Measurements from ENCODE around the gene HIRIP3.
A peak's percentile ranks its signal among the peaks of the same experiment; 100 is the strongest.

Gene HIRIP3

DNA sequence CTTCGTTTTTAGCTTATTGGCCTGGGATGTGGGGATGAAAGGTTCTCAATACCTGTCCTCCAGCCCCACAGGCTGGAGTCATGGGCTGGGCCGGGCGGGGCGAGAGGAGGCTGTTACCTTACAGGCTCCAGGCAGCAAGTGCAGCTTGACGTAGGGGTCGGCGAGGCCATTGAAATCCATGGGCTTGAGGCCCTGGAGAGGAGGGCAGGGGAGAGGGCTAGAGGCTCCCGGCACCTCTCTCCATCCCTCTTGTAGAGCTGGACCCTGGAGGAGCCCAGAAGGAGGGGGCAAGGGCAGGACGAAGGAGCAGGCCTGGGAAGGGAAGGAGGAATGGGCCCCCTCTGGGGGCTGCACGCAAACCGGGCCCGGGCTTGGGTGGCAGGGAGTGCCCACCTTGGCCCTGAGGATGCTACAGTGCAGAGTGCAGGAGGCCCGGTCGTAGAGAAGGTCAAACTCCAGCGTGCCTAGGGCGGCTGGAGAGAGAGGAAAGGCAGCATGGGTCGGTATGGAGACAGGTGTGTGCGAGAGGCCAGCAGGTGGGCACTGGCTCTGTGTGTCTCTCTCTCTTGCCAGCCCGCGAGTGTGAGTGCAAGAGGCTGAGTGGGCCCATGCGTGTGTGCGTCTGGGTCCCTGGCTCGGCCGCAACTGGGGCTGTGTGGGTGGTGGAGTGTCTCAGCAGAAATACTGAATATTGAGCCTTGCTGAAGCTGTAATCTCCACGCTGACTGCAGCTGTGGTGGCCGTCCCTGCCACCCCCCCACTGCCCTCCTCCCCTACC, 13.9 kb upstream of the HIRIP3 start:
- TF ChIP-seq POLR2A (IDR thresholded peaks at IDR 0.05; ENCODE audit: low read depth, low read length): no peak
- TF ChIP-seq PAX5 (IDR thresholded peaks at IDR 0.05; ENCODE audit: insufficient read depth, low read length, severe bottlenecking): no peak
- no peak for TF ChIP-seq POLR2AphosphoS5 (IDR thresholded peaks at IDR 0.05; ENCODE audit: low read depth, low read length)
- no peak for TF ChIP-seq SPI1 (IDR thresholded peaks at IDR 0.05; ENCODE audit: low read depth, low read length)
- no peak for TF ChIP-seq POU2F2 (IDR thresholded peaks at IDR 0.05; ENCODE audit: low read depth, low read length)
- TF ChIP-seq TAF1 (IDR thresholded peaks at IDR 0.05; ENCODE audit: low read depth, low read length): no peak
- FAIRE-seq: no peak

DNA sequence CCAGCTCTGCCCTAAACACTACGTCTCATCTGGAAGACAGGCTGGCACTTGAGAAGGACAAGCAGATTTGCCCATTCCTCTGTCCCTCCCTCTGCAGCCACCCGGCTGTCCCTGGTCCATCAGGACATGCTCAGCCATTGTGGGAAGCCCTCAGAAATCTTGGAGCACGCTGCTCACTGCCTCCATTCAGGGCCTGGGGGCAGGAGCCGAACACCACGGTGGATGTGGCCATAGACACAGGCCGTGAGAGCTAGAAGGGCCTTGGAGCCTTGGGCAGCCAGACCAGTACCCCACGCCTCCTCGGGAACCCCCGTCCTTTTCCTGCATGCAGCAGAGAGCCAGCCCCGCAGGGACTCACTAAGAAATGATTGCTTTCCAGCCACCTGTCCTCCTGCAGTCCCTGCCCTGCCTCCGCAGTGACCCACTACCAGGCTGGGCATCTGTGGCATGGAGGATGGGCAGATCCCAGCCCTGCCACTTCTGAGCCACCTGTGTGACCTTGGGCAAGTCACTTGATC, 12.0 kb upstream of the HIRIP3 start:
- FAIRE-seq: no peak
- TF ChIP-seq SPI1 (IDR thresholded peaks at IDR 0.05; ENCODE audit: low read depth, low read length) (no peak), TAF1 (IDR thresholded peaks at IDR 0.05; ENCODE audit: low read depth, low read length) (no peak), POLR2AphosphoS5 (IDR thresholded peaks at IDR 0.05; ENCODE audit: low read depth, low read length) (no peak), POLR2A (IDR thresholded peaks at IDR 0.05; ENCODE audit: low read depth, low read length) (no peak), POU2F2 (IDR thresholded peaks at IDR 0.05; ENCODE audit: low read depth, low read length) (no peak), PAX5 (IDR thresholded peaks at IDR 0.05; ENCODE audit: insufficient read depth, low read length, severe bottlenecking) (no peak)
- no peak for DNase-seq (ENCODE audit: insufficient read length, low spot score)

More for the DNA sequence above, 13.9 kb upstream of the HIRIP3 start:
- peak; percentile 39 for DNase-seq (ENCODE audit: insufficient read length, low spot score)

- FAIRE-seq (no peak), DNase-seq (ENCODE audit: insufficient read length, low spot score) (no peak)
- TF ChIP-seq SPI1 (IDR thresholded peaks at IDR 0.05; ENCODE audit: low read depth, low read length) (no peak), TAF1 (IDR thresholded peaks at IDR 0.05; ENCODE audit: low read depth, low read length) (no peak), PAX5 (IDR thresholded peaks at IDR 0.05; ENCODE audit: insufficient read depth, low read length, severe bottlenecking) (no peak), POLR2AphosphoS5 (IDR thresholded peaks at IDR 0.05; ENCODE audit: low read depth, low read length) (0 out of 2 replicates have a peak, but pooled peaks have one; percentile 7), POU2F2 (IDR thresholded peaks at IDR 0.05; ENCODE audit: low read depth, low read length) (no peak), POLR2A (IDR thresholded peaks at IDR 0.05; ENCODE audit: low read depth, low read length) (no peak)
Observed at GRCh38 chr16:30006659-30007377, 11.4 kb upstream of the HIRIP3 start.

DNA sequence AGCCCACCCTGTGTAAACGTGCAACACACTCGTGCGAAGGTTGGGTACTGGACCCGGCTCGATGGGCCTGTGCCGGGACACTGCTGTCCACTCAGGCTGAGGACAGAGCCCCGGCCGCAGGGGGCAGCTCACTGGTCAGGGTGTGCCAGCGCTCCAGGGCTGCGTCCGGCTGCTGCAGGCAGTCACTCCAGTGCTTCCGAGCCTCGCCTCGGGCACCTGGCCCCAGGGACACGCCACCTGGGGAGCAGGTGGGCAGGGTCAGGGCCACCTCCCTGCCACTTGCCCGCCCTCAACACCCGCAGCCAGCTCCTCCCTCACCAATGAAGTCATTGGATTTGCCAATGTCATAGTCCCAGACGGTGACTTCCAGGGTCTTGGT, 10.7 kb upstream of the HIRIP3 start:
- FAIRE-seq (no peak), DNase-seq (ENCODE audit: insufficient read length, low spot score) (no peak)
- TF ChIP-seq PAX5 (IDR thresholded peaks at IDR 0.05; ENCODE audit: insufficient read depth, low read length, severe bottlenecking) (no peak), POLR2AphosphoS5 (IDR thresholded peaks at IDR 0.05; ENCODE audit: low read depth, low read length) (no peak), TAF1 (IDR thresholded peaks at IDR 0.05; ENCODE audit: low read depth, low read length) (no peak), SPI1 (IDR thresholded peaks at IDR 0.05; ENCODE audit: low read depth, low read length) (no peak), POU2F2 (IDR thresholded peaks at IDR 0.05; ENCODE audit: low read depth, low read length) (no peak), POLR2A (IDR thresholded peaks at IDR 0.05; ENCODE audit: low read depth, low read length) (no peak)

DNA sequence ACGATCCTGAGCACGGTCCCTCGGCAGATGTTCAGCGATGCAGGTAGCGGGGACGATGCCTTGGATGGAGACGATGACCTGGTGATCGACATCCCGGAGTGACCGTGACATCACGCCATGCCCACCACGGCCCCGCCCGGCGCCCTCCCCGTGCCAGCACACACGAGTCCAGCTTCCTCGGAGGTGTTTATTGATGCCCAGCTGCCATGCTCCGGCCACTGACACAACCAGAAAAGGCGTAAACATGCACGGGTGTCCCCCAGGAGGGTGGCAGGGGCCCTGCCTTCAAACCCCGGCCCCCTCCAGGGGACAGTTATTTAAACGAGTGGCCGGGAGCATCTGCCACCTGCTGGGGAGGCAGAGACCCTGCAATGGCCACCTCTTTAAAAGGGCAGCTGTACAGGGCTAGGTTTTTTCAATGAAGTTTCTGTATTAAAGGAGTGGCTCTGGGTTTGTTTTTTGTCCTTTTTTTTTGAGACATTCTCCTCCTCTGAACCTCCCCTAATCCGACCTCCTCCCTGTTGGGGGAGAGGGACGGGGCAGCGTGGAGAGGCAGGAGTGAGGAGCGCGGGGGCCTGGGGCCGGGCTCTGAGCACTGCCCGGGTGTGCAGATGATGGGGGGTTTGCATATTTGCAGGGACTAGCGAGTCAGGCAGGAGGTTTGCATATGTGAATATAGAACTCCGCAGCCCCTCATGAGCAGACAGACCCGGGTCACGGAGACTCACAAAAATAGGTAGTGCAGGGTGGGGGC, 10.1 kb upstream of the HIRIP3 start:
- peak; percentile 87 for DNase-seq (ENCODE audit: insufficient read length, low spot score)
- TF ChIP-seq POU2F2 (IDR thresholded peaks at IDR 0.05; ENCODE audit: low read depth, low read length): no peak
- no peak for TF ChIP-seq SPI1 (IDR thresholded peaks at IDR 0.05; ENCODE audit: low read depth, low read length)
- no peak for TF ChIP-seq TAF1 (IDR thresholded peaks at IDR 0.05; ENCODE audit: low read depth, low read length)
- FAIRE-seq: no peak

- peak; percentile 51 for DNase-seq (ENCODE audit: insufficient read length, low spot score)
- TF ChIP-seq TAF1 (IDR thresholded peaks at IDR 0.05; ENCODE audit: low read depth, low read length) (no peak), SPI1 (IDR thresholded peaks at IDR 0.05; ENCODE audit: low read depth, low read length) (no peak), POLR2AphosphoS5 (IDR thresholded peaks at IDR 0.05; ENCODE audit: low read depth, low read length) (no peak), POU2F2 (IDR thresholded peaks at IDR 0.05; ENCODE audit: low read depth, low read length) (no peak), PAX5 (IDR thresholded peaks at IDR 0.05; ENCODE audit: insufficient read depth, low read length, severe bottlenecking) (no peak), POLR2A (IDR thresholded peaks at IDR 0.05; ENCODE audit: low read depth, low read length) (0 out of 2 replicates have a peak, but pooled peaks have one; percentile 17)
- no peak for FAIRE-seq
Observed at GRCh38 chr16:30004811-30005242, 9.4 kb upstream of the HIRIP3 start.

DNA sequence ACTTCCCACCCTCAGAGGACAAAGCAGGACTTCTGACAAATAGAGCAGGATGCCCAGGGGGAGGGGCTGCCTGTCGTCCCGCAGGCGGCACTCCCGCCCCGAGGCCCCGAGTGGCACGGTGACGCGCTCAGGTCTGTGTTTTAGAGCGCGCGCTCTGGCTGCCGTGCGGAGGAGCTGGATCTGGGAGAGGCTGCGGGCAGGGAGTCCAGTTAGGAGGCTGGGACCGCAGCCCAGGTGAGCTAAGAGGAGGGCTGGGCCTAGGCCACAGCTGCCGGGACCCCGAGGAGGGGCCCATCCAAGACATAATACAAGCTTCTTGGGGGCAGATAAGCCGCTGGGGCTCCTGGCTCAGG, 9.0 kb upstream of the HIRIP3 start:
- no peak for DNase-seq (ENCODE audit: insufficient read length, low spot score)
- FAIRE-seq: no peak
- no peak for TF ChIP-seq TAF1 (IDR thresholded peaks at IDR 0.05; ENCODE audit: low read depth, low read length)
- no peak for TF ChIP-seq POLR2AphosphoS5 (IDR thresholded peaks at IDR 0.05; ENCODE audit: low read depth, low read length)
- TF ChIP-seq POLR2A (IDR thresholded peaks at IDR 0.05; ENCODE audit: low read depth, low read length): no peak
- TF ChIP-seq SPI1 (IDR thresholded peaks at IDR 0.05; ENCODE audit: low read depth, low read length): no peak
- TF ChIP-seq POU2F2 (IDR thresholded peaks at IDR 0.05; ENCODE audit: low read depth, low read length): no peak
- TF ChIP-seq PAX5 (IDR thresholded peaks at IDR 0.05; ENCODE audit: insufficient read depth, low read length, severe bottlenecking): no peak

GRCh38 chr16:30003670-30004423, 8.4 kb upstream of the HIRIP3 start:
- DNase-seq (ENCODE audit: insufficient read length, low spot score) (no peak), FAIRE-seq (no peak)
- no peak for TF ChIP-seq POLR2A (IDR thresholded peaks at IDR 0.05; ENCODE audit: low read depth, low read length)
- TF ChIP-seq POU2F2 (IDR thresholded peaks at IDR 0.05; ENCODE audit: low read depth, low read length): no peak
- no peak for TF ChIP-seq TAF1 (IDR thresholded peaks at IDR 0.05; ENCODE audit: low read depth, low read length)
- TF ChIP-seq POLR2AphosphoS5 (IDR thresholded peaks at IDR 0.05; ENCODE audit: low read depth, low read length): no peak
- TF ChIP-seq PAX5 (IDR thresholded peaks at IDR 0.05; ENCODE audit: insufficient read depth, low read length, severe bottlenecking): no peak
- TF ChIP-seq SPI1 (IDR thresholded peaks at IDR 0.05; ENCODE audit: low read depth, low read length): no peak
